Naive thymus-derived CD4-positive, alpha-beta T cell (primary cell): Measurements from ENCODE around the gene SLC25A17. TPM values are rescaled to one million over a fixed set of nuclear protein-coding genes. Genes with fewer than 3 reads are reported as not detected.
"Not testable (repeated sequence)": the region's sequence is repeated elsewhere in the genome, so short reads cannot be mapped to it uniquely, and the experiment has no call there.

Source experiments
- ATAC-seq: fragments of 150-1000 bp; cut with Tn5 transposase; 2 replicates; pipeline ENCODE4 v1.10.0; 2021; ENCODE audit warnings: mild to moderate bottlenecking, moderate library complexity
- CTCF ChIA-PET: fragments of 350-600 bp; sonication (Branson Sonifier 250); formaldehyde crosslinking; loops from one replicate; lab custom pipeline; 2021; ENCODE audit warnings: antibody characterized with exemption; lab: Charles Lee
- POLR2A ChIA-PET: fragments of 350-600 bp; sonication (Branson Sonifier 250); formaldehyde crosslinking; loops from one replicate; lab custom pipeline; 2021; ENCODE audit warnings: antibody characterized with exemption, inconsistent platforms; lab: Charles Lee
- DNase-seq, 9 donors: peaks; one replicate each; pipeline versions ENCODE4 v3.0.0 to v3.0.0-alpha.2; 2020 to 2022; ENCODE audit warnings: mixed read lengths in 1 of 9
- H3K27ac ChIP-seq: one replicate; pipeline ENCODE4 v1.7.0; 2013; ENCODE audit warnings: mild to moderate bottlenecking, low read depth, low read length, moderate library complexity
- H3K27me3 ChIP-seq, 2 donors: one replicate each; pipeline ENCODE4 v1.7.0; 2013; ENCODE audit warnings: low read length in 2 of 2, mild to moderate bottlenecking in 2 of 2, moderate library complexity in 2 of 2; ENCODE audit not compliant: control insufficient read depth in 2 of 2, insufficient read depth in 2 of 2
- H3K36me3 ChIP-seq, 3 experiments: 1 replicate in 2 of 3; 2 replicates in 1 of 3; pipeline ENCODE4 v1.7.0; 2013; ENCODE audit warnings: low read length in 3 of 3, mild to moderate bottlenecking in 3 of 3, moderate library complexity in 1 of 3; ENCODE audit not compliant: insufficient read depth in 3 of 3, control insufficient read depth in 2 of 3
- H3K4me1 ChIP-seq, 2 donors: one replicate each; pipeline ENCODE4 v1.7.0; 2013; ENCODE audit warnings: low read length in 2 of 2, mild to moderate bottlenecking in 2 of 2, moderate library complexity in 1 of 2; ENCODE audit not compliant: control insufficient read depth in 2 of 2, insufficient read depth in 2 of 2
- H3K4me3 ChIP-seq: 2 replicates; pipeline ENCODE4 v1.7.0; 2013; ENCODE audit warnings: mild to moderate bottlenecking, low read length
- H3K9me3 ChIP-seq, 3 experiments: 1 replicate in 2 of 3; 2 replicates in 1 of 3; pipeline ENCODE4 v1.7.0; 2013; ENCODE audit warnings: low read length in 3 of 3; ENCODE audit not compliant: control insufficient read depth in 2 of 3
- H3K27ac Mint-ChIP-seq, 9 donors: one replicate each; pipeline ENCODE4 v1.8.0; 2020 to 2022; ENCODE audit warnings: mixed read lengths in 9 of 9, mild to moderate bottlenecking in 8 of 9, moderate library complexity in 5 of 9, inconsistent platforms in 2 of 9
- H3K27me3 Mint-ChIP-seq, 5 donors: one replicate each; pipeline ENCODE4 v1.8.0; 2021 to 2022; ENCODE audit warnings: mixed read lengths in 5 of 5, mild to moderate bottlenecking in 1 of 5
- H3K36me3 Mint-ChIP-seq, 5 donors: one replicate each; pipeline ENCODE4 v1.8.0; 2020 to 2022; ENCODE audit warnings: mixed read lengths in 5 of 5, mild to moderate bottlenecking in 3 of 5, inconsistent platforms in 1 of 5
- H3K4me1 Mint-ChIP-seq, 7 donors: one replicate each; pipeline ENCODE4 v1.8.0; 2020 to 2022; ENCODE audit warnings: mixed read lengths in 7 of 7, mild to moderate bottlenecking in 3 of 7, inconsistent platforms in 1 of 7
- H3K4me3 Mint-ChIP-seq, 10 donors: one replicate each; pipeline ENCODE4 v1.8.0; 2020 to 2022; ENCODE audit warnings: mild to moderate bottlenecking in 10 of 10, mixed read lengths in 10 of 10, moderate library complexity in 6 of 10, inconsistent platforms in 2 of 10
- H3K9me3 Mint-ChIP-seq, 11 donors: one replicate each; pipeline ENCODE4 v1.8.0; 2020 to 2022; ENCODE audit warnings: mixed read lengths in 11 of 11, mild to moderate bottlenecking in 4 of 11, inconsistent platforms in 1 of 11, moderate library complexity in 1 of 11
- intact Hi-C, 2 donors: fragments of 100-400 bp; cut with micrococcal nuclease; formaldehyde crosslinking; loops; one replicate each; pipeline ENCODE4 v1.15.1; 2023
- polyA plus RNA-seq, 2 donors: library from polyadenylated mRNA; unstranded; fragments of 300-500 nt; fragmentation: Illumina TruSeq; gene quantifications; one replicate each; pipeline ENCODE4 v1.2.3, GENCODE V29; 2021
- total RNA-seq, 6 experiments: library from RNA in 5 of 6; stranded (reverse) in 5 of 6; gene quantifications; 1 replicate in 5 of 6; 2 replicates in 1 of 6; pipeline ENCODE4 v1.2.3 and lab custom pipeline; 2021 to 2026

Gene SLC25A17
- 10 to 100 TPM in 3 of 5 experiments, 1 to 10 TPM in 2; 6.8 to 22.1 (median 13.1) TPM for total RNA-seq
- 10 to 100 TPM; 16.8 to 24.9 TPM for polyA plus RNA-seq
- total RNA-seq (lab: John Stamatoyannopoulos, UW): 10.8 reads per million, percentile 37 among the genes with 10 or more reads in this experiment

GRCh38 chr22:40818747-40819598, at the start of gene SLC25A17:
Gene SLC25A17 (minus strand): TSS chr22:40819346. CDS start chr22:40819248, 98 bp downstream.
- H3K4me3 ChIP-seq: peak within 1 kb of the TSS; percentile 100
- H3K9me3 ChIP-seq: no peaks in the 10 kb centered on the region
- Mint-ChIP-seq H3K4me3 (peak within 1 kb of the TSS; percentile 79 to 99 (median 93)), H3K36me3 (peaks cover 0 to 14% (median 6%) of the 10 kb centered on the region in 5 donors), H3K27me3 (no peaks in the 10 kb centered on the region), H3K4me1 (peaks cover 22 to 42% (median 37%) of the 10 kb centered on the region in 7 donors), H3K27ac (peak within 1 kb of the TSS; percentile 57 to 96 (median 88)), H3K9me3 (no peaks in the 10 kb centered on the region)
- H3K36me3 ChIP-seq: peaks cover 0 to 9% (median 0%) of the 10 kb centered on the region in 3 experiments
- no peaks in the 10 kb centered on the region for H3K27me3 ChIP-seq
- H3K4me1 ChIP-seq: peaks cover 9 to 26% of the 10 kb centered on the region in 2 donors
- DNase-seq: peak; percentile 71 to 88 (median 82)
- intact Hi-C loops: loop anchor here (1.0 to 5.0 kb wide), 11 partner anchors 37 to 802 kb away; partner anchors contain the start of genes MRTFA (in 2 of the 2), ST13 (in 2 of the 2), DESI1 (in 1 of the 2) and EP300 (in 1 of the 2)
- POLR2A ChIA-PET: interaction anchor here (0.6 to 1.1 kb wide), 4 partner anchors 12 to 1829 kb away, joined by 3 to 4 read pairs (median 3); no protein-coding TSS in a partner anchor
- CTCF ChIA-PET: interaction anchor here (0.5 to 2.2 kb wide), 6 partner anchors 19 to 187 kb away, joined by 3 to 12 read pairs (median 4); partner anchors contain the start of genes ST13 and XPNPEP3
- peak within 1 kb of the TSS; percentile 86 for H3K27ac ChIP-seq
- peak; percentile 95 for ATAC-seq

GRCh38 chr22:40868379-40868778, 49.2 kb upstream of the SLC25A17 start:
- CTCF ChIA-PET, intact Hi-C loops, H3K27ac ChIP-seq, H3K9me3 Mint-ChIP-seq, H3K4me3 Mint-ChIP-seq, H3K4me1 ChIP-seq, H3K4me3 ChIP-seq, H3K27ac Mint-ChIP-seq, H3K27me3 ChIP-seq, ATAC-seq, H3K9me3 ChIP-seq, DNase-seq, H3K27me3 Mint-ChIP-seq: not testable (repeated sequence)
- POLR2A ChIA-PET: interaction anchor here (0.5 to 1.6 kb wide), 4 partner anchors 11 to 482 kb away, joined by 3 to 5 read pairs (median 3); no protein-coding TSS in a partner anchor
- peaks cover 0 to 20% (median 0%) of the 10 kb centered on the region in 3 experiments for H3K36me3 ChIP-seq
- Mint-ChIP-seq H3K36me3 (peaks cover 0 to 19% (median 5%) of the 10 kb centered on the region in 5 donors), H3K4me1 (peaks cover 5 to 34% (median 33%) of the 10 kb centered on the region in 7 donors)

- intact Hi-C loops: no loop called here
- DNase-seq: no peak
- no peak overlapping the region for H3K27ac ChIP-seq
- H3K4me3 ChIP-seq: no peak overlapping the region
- peak overlapping the region in 1 of 9 donors; percentile 49 for H3K27ac Mint-ChIP-seq
- ChIA-PET CTCF (no interaction called here), POLR2A (interaction anchor here (0.7 to 1.6 kb wide), 3 partner anchors 9 to 823 kb away, joined by 3 to 5 read pairs (median 3); no protein-coding TSS in a partner anchor)
- no peaks in the 10 kb centered on the region for H3K9me3 ChIP-seq
- no peaks in the 10 kb centered on the region for H3K27me3 ChIP-seq
- no peaks in the 10 kb centered on the region for H3K4me1 ChIP-seq
- H3K4me1 Mint-ChIP-seq: peaks cover 5 to 46% (median 40%) of the 10 kb centered on the region in 7 donors
- ATAC-seq: no peak
- peaks cover 0 to 18% (median 0%) of the 10 kb centered on the region in 3 experiments for H3K36me3 ChIP-seq
- peaks cover 0 to 18% (median 8%) of the 10 kb centered on the region in 5 donors for H3K36me3 Mint-ChIP-seq
- H3K9me3 Mint-ChIP-seq: no peaks in the 10 kb centered on the region
- H3K27me3 Mint-ChIP-seq: no peaks in the 10 kb centered on the region
- no peak overlapping the region for H3K4me3 Mint-ChIP-seq
Measured at GRCh38 chr22:40867109-40867508, 48.0 kb upstream of the SLC25A17 start.

GRCh38 chr22:40862537-40862936, 43.4 kb upstream of the SLC25A17 start:
- Histone ChIP-seq H3K27ac (no peak overlapping the region), H3K36me3 (peaks cover 4 to 5% (median 5%) of the 10 kb centered on the region in 3 experiments), H3K9me3 (no peaks in the 10 kb centered on the region), H3K27me3 (no peaks in the 10 kb centered on the region), H3K4me3 (no peak overlapping the region), H3K4me1 (peaks cover 3 to 7% of the 10 kb centered on the region in 2 donors)
- H3K4me3 Mint-ChIP-seq: no peak overlapping the region
- H3K36me3 Mint-ChIP-seq: peaks cover 0 to 8% (median 6%) of the 10 kb centered on the region in 5 donors
- DNase-seq: no peak
- ATAC-seq: no peak
- H3K27ac Mint-ChIP-seq: peak overlapping the region in 3 of 9 donors; percentile 0 to 52 (median 14)
- no peaks in the 10 kb centered on the region for H3K9me3 Mint-ChIP-seq
- peaks cover 18 to 79% (median 65%) of the 10 kb centered on the region in 7 donors for H3K4me1 Mint-ChIP-seq
- ChIA-PET POLR2A (interaction anchor here (0.6 kb wide), 1 partner anchor 445 kb away, joined by 3 read pairs; no protein-coding TSS in a partner anchor), CTCF (no interaction called here)
- intact Hi-C loops: no loop called here
- no peaks in the 10 kb centered on the region for H3K27me3 Mint-ChIP-seq

GRCh38 chr22:40862013-40862412, 42.9 kb upstream of the SLC25A17 start, which contains the start of gene DNAJB7:
Gene DNAJB7 (minus strand): TSS chr22:40862113. CDS start chr22:40861994, 119 bp downstream.
- Mint-ChIP-seq H3K27me3 (no peaks in the 10 kb centered on the region), H3K27ac (peak within 1 kb of the TSS in 7 of 9 donors; percentile 0 to 69 (median 36)), H3K9me3 (no peaks in the 10 kb centered on the region), H3K4me1 (peaks cover 20 to 80% (median 67%) of the 10 kb centered on the region in 7 donors), H3K4me3 (no peak within 1 kb of the TSS), H3K36me3 (peaks cover 0 to 8% (median 6%) of the 10 kb centered on the region in 5 donors)
- Histone ChIP-seq H3K4me3 (no peak within 1 kb of the TSS), H3K36me3 (peaks cover 4 to 5% (median 5%) of the 10 kb centered on the region in 3 experiments), H3K4me1 (peaks cover 5 to 9% of the 10 kb centered on the region in 2 donors), H3K27ac (no peak within 1 kb of the TSS), H3K27me3 (no peaks in the 10 kb centered on the region), H3K9me3 (no peaks in the 10 kb centered on the region)
- CTCF ChIA-PET: interaction anchor here (0.6 kb wide), 1 partner anchor 20 kb away, joined by 3 read pairs; no protein-coding TSS in a partner anchor
- ATAC-seq (no peak), DNase-seq (no peak)
- intact Hi-C loops: no loop called here
- POLR2A ChIA-PET: interaction anchor here (0.6 kb wide), 2 partner anchors 228 to 446 kb away, joined by 3 read pairs; no protein-coding TSS in a partner anchor
